8988T (cell line): ENCODE measurements around the gene BIN1.

Source experiments
- DNase-seq: peaks from one replicate; pipeline ENCODE4 v3.0.0; 2011

BIN1 gene, protein sequence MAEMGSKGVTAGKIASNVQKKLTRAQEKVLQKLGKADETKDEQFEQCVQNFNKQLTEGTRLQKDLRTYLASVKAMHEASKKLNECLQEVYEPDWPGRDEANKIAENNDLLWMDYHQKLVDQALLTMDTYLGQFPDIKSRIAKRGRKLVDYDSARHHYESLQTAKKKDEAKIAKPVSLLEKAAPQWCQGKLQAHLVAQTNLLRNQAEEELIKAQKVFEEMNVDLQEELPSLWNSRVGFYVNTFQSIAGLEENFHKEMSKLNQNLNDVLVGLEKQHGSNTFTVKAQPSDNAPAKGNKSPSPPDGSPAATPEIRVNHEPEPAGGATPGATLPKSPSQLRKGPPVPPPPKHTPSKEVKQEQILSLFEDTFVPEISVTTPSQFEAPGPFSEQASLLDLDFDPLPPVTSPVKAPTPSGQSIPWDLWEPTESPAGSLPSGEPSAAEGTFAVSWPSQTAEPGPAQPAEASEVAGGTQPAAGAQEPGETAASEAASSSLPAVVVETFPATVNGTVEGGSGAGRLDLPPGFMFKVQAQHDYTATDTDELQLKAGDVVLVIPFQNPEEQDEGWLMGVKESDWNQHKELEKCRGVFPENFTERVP

DNA sequence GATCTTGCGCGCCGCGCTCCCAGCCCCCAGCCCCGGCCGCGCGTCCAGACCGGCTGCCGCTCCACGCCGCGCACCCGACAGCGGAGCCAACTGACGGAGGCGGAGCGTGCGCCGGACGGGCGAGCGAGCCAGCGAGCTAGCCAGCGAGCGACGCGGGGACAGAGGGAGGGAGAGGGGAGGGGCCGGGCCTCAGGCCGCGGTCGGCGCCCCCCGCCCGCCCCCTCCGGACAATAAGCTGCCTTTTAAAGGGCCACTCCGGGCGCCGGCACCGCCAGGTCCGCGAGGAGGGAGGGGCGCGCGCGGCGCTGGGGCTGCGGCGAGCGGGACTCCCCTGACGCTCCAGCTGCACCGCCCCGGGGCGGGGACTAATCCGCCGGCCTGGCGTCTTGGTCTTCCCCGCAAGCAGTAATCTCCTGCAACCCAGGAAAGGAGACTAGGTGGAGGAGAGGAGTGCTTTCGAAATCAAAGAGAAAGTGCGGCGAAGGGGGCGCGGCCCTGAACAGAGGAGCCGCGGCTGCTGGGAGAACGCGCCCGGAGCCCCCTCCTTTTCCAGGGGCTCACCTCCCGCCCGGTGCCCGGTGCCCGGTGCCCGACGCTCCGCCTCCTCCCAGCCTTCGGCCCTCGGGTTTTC, at the start of gene BIN1:
TSS of gene BIN1 (minus strand) at position 164 of the 631 bp plus-strand sequence. CDS start 211 bp downstream, outside the sequence.
- peak; percentile 89 for DNase-seq

DNA sequence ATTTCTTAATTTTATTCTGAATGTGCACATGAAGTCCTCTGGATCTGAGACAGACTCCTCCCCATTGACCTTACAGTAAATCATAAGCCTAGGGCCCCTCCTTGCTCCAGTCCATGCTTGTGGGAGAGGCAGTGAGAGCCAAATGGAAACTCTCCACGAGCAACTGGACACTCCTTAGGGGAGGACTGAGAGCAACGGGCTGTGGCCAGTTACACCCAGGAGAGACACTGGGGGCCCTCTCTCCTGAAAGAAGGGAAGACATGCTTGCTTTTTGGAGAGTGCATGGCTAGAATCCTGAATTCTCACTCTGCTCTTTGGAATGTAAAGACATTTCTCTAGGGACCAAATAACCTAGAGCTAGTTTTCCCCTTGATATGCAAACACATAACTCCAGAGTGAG, 49.0 kb upstream of the BIN1 start:
- DNase-seq = no peak

DNA sequence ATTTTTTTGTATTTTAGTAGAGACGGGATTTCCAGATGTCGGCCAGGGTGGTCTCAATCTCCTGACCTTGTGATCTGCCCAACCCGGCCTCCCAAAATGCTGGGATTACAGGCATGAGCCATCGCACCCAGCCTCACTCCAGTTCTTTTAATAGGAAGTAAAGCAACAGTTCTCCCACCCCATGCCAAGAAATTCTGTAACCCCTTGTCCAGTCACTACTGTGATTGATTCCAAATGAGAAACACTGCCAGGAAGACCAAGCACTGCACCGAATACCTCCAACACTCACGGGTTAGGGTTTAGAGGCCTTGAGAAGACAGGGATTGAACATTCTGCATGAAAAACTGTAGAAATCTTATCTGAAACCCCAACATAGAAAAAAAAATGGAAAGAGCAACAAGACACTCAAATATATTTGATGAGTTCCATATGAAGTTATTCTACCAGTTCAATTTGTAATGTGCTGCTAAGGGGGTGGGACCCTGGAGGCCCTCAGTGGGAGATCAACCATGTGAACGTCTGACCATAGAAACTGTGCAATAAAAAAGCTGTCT, 48.2 kb upstream of the BIN1 start:
- no peak for DNase-seq

DNA sequence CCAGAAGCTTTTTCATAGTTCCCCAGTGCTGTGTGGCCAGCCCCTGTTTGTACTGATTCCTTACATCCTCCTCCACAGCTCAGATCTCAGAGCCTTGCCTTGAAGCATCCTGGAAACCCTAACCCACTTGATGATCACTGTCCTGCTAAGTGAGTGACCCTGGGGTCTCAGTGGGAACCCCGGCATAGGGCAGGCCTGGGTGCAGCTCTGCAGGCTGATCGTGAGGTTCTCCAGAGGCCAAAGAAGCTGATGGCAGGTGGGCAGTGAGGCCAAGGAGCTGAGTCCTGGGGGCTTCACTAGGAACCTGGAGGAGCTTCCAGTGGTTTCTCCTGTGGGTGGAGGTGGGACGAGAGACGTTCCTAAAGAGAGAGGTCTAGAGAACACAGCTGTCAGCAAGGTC, 47.4 kb upstream of the BIN1 start:
- no peak for DNase-seq

DNA sequence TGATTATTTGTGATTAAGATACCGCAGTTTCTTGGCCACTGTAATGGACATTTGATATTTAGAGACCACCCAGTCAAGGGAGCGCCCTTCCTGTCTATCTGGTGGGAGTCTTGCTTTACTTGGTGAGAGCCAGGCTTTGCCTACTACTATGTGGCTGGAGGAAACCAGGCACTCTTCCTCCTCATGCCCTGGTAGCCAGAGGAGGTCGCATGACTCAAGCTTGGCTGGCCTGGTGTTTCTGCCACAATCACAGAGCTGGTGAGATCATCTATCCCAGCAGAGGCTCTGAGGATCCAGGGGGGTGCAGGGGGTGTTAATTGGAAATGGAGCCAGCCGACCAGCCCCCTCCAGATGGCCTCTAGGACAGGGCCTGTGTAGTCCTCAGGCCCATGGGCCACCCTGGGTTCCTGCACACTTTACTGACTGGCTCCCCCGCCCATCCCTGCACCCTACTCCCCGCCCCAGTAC, 46.8 kb upstream of the BIN1 start:
- DNase-seq = no peak

DNA sequence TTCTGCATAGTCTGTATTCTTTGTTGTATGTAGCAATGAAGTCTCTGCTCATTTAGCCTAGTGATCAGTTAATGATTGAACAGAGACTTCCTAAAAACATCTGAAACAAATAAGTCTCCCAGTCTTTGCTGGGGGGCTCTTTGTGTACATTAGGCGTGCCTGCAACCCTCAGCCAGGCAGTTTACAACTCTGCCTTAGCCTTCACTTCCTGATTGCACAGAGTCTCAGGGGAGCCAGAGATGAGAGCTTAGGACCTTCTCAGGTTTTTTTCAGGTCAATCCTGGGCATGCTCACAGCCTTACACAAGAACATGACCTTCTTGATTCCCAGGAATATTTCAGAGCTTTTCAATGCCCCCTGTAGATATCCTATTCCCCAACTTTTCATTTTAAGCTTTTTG, 44.0 kb upstream of the BIN1 start:
- DNase-seq = no peak

DNA sequence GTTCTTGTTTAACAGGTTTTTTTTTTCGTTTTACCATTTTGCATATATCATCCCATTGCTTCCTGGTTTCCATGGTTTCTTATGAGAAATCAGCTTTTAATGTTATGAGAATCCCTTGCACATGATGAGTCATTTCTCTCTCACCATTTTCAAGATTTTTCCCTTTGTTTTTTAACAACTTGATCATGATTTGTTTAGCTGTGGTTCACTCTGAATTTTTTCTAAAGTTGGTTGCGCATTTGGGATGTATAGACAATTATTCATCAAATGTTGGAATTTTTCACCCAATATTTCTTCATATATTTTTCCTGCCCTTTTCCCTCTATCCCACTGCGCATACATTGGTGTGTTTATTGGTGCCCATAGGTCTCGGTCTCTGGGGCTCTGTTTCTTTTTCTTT, 42.4 kb upstream of the BIN1 start:
- DNase-seq = no peak

DNA sequence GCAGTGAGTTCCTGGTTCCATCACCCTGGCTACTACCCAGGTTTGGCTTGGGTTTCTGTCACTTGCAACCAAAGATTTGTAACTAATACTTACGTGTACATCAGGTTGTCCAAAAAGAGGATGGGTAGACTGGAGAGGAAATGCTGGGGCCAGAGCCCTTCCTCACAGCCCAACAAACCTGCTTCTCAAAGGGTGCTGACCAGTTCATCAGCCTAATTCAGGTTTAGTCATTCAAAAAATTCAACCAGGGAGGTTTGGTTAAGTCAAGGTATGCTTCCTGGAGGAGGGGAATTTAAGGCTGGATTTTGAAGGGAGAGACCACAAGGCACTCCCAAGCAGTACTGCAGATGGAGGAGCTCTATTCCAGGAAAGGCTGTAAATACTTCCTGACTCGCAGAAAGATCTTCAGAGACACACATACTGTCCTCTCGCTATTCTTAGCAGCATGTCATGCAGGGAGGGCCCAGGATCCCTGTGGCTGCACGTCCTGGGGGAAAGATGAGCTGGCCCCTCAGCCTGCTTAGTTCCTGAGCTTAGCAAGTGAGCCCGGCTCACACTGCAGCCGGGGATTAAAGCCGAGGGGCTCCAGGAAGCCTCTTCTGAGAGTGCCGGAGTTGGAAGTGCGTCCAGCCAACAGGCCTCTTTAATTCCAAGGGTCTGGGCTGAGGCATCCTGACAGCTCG, 40.0 kb upstream of the BIN1 start:
- DNase-seq = no peak

DNA sequence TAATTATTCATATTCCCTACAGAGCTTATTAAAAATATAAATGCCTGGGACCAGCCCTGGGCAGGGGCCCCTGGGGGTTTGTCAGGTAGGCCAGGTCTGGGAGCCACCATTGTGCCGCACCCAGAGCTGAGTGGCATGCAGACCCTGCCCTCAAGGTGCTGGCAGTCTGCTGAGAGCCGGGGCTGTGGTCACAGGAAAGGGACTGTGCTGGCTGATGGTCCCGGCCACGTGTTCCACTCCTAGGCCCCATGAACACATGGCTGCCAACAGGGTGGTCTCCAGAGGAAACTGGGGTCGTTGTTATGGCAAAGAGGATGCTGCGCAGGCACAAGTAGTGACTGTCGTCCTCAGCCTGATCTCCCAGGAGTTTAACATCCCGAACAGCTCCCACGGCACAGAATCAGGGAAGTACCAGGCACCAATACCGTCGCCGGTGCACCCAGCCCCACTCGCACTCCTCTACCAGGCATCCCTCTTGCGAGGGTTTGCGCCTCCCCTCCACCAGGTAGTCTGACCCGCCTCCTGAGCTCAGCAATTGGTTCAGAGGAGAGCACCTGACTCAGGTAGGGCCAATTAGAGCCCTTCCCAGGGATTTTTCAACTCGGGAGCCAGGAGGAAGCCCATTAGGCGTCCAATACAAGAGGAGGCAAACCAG, 39.2 kb upstream of the BIN1 start:
- DNase-seq = no peak

DNA sequence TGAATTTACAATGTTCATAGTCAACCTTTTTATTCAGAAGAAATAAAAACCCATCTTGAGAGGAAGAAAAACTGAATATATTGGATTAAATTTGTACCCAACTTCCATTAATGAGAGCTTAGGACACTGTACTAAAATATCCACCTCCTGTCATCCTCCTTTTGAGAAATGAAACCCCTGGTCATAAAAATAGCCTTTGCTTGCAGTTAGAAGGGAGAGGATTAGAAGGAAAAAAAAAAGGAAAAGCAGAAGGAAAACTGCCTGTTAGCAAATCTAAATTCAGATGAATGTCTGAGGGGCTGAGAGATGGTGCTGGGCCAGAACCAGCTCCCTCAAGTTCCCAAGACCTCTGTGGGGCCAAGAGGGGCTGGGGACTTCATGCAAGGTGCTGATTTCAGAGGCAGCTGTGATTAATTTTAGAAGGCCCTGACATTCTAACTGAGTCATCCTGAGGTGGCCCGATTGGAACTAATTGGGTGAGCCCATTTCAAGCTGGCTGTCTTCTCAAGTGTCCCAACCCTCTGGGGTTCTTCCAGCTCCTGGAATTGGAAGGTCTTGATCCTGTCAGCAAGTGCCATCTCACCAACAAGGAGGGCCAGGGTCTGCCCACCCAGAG, 38.4 kb upstream of the BIN1 start:
- DNase-seq = no peak

DNA sequence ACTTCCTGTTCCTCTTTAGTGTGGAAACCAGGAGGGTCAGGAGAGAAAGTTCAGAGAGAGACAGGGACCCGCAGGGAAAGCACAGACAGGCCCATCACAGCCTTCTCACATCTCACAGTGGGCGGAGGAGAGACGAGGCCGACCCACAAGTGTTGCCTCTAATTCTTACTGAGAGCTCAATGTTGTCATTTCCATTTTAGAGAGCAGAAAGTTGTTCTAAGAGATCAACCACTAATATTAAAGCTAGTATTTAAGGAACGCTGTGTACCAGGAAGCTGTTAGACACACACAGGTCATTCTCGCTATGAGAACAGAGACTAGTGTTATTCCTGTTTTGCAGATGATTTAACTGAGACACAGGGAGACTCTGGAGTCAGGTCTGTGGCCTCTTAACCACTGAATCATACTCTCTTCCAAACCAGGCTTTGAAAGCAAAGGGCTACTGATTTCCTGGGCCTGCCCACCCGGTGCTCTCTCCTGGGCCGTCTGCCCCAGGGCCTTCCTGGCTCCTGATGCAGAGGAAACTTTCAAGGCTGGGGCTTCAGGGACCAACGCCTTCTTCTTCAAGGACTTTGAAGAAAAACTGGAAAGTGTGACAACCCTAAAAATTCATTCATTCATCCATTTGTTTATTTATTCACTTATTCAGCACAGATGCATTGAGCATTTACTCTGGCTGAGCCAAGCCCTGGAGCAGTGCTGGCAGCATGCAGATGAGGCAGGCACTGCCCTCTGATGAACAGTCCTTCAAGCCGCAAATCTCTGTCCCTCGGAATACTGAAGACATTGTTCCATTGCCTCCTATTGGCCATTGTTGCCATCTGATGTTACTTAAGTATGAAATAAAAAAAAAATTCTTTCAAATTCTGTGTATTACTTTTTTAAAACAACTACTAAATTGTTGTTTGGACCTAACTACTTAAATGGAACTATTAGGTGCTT, 37.2 kb upstream of the BIN1 start:
- no peak for DNase-seq

DNA sequence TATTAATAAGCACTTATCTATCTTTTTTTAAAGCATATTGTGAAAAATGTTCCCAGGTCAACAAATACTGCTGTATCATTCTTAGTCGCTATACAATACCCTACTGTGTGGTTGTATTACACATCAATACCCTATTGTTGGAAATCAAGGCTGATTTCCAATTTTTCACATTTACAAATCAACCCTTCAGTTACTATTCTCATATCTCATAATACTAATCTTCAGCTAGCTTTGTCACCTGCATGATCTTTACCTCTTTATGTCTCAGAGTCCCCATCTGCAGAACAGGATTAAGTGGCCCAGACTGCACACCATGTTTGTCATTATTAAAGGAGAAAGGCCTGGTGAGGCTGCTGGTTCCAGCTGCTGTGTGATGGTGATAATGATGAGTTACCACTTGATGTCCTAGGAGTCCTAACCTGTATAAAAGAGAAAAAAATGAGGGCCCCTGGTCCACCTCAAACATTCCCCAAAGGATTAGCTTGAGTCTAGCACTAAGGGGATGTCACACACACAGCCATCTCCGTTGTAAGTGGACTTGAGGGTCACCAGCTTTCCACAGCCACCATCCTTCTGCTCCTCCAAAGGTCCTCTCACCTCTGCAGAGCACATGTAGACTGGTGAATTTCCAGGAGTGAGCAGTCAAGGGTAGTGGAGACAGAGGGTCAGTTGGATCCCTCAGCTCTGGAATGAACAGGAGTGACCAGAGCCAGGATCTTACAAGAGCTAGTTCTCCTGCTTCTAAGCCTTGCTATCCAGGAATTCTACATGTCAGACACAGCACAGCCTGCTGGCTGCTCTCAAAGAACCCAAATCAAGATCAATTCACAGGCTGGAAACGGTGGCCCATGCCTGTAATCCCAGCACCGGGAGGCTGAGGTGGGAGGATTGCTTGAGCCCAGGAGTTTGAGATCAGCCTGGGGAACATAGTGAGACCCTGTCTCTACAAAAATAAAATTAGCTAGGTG, 36.0 kb upstream of the BIN1 start:
- no peak for DNase-seq

DNA sequence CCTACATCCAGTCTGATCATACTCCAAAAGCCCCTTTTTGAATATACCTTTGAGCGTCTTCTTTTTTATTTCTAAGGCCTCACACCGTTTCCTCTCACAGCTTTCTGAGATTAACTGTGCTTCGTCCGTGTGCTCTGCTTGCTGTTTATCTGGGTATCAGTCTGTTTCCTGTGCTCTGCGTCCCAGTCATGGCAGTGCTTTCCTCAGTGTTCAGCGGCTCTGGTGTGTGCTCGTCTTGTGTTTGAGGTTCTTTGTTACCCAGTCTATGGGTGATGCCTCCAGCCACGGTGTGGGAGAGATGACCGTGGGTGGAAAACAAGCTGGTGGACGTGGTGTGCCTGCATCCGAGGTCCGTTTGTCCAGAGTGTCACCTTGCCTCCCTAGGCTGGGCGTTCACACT, 33.6 kb upstream of the BIN1 start:
- DNase-seq = no peak

DNA sequence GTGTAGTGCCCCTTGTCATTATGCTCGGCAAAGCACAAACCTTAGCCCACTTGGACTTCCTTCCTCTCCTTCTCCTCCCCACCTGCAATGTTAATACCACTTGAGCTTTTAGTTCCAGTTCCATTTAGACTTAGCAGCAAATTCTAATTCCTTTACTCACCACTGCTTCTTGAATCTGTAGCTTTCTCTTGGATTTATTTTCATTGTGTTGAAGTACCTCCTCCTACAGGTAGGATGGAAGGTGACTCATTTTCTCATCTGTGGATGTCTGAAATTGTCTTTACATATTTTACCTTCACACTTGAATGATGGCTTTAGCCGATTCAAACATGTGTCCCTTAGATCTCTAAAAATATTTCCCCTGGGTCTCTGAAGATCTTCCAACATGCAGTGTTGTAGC, 32.8 kb upstream of the BIN1 start:
- DNase-seq = no peak

DNA sequence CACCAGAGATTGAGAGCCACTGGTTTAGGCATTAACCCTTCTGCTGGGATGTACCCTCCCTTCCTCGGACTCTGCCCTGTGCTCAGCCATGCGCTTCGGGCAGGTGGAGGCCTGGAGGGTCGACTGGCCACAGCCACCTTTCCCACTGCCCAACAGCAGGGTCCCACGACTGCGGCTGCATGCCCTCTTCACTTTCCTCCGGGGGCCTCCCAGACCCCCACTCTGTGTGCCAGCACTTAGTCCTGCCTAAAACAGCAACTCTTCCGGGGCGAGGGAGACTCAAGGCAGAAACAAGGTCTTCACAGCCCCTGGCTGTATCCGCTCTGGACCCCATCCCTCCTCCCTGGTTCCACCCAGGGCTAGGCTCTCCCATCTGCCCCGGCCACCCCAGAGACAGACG, 31.3 kb upstream of the BIN1 start:
- DNase-seq = no peak

DNA sequence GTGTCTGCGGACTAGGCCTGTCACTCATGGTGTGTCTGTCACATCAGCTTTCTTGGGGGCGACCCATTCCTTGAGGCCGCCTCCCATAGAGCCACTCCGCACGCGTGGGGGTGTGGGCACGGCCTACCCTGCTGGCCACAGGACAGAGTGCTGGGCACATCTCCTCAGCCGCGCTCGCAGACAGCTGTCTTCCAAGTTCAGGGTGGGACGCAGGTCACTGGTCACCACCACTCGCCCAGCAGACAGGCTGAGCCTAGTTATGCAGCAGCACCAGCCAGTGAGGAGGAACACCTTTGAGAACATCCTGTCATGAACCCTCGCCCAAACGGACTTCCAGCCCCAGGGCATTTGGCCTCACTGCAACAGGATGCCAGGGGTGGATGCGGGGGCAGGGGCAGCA, 30.8 kb upstream of the BIN1 start:
- DNase-seq = no peak

DNA sequence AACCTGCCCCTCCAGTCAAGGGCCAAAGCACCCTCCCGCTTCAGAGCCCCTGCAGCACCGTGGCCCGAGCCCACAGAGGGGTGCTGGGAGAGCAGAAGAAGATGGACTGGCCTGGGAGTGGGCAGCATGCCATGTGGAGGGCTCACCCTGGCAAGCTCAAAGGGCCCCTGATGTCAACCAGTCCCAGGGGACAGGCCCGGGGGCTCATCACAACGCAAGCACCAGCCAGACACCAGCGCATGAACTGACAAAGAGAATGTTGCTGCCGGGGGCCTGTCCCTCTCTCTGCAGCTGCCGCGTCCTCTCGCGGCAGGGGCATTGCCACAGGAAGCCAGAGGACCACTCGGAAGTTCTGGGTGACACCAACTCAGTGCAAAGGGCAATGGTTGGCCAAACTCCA, 30.3 kb upstream of the BIN1 start:
- no peak for DNase-seq

DNA sequence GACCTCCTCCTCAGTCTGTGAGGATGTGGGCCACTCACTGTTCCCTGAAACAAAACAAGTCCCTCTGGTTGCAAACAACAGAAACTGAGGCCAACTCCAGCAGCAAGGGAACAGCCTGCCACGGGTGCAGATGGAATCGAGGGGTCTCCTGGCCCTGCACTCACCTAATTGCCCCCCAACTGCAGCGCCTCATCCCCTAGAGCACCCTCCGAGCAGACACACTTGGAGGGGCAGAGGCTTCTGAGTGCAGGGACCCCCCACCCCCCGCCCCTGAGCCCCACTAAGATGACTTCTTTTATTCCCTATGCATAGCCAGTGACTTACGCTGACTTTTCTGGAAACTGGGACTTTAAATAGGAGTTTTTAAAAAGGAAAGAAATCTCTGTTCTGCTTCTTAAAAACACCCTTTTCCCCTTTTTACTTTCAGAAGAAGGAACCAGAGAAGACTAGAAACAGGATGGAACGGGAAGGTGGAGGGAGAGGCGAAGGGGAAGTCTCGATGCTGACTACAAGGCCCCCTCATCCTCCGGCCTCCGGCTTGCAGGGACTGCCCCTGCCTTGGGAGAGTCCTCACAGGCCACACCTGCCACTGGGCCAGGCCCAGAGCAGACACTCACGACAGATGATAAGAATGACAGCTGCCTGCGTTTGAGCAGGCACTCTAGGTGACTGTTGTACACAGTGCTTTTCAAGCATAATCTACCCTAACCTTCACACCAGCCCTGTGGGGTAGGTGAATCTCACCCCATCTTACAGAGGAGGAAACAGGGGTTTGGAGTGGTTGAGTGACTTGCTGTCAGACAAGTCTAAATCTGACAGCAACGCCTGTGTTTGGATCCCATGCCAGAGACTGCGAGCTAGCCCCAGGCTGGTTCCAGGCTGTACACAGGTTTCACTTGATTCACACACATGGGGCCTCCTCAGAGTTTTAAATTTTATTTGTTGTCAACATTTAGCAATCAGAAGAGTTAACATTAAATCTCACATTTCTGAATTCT, 28.2 kb upstream of the BIN1 start:
- no peak for DNase-seq

DNA sequence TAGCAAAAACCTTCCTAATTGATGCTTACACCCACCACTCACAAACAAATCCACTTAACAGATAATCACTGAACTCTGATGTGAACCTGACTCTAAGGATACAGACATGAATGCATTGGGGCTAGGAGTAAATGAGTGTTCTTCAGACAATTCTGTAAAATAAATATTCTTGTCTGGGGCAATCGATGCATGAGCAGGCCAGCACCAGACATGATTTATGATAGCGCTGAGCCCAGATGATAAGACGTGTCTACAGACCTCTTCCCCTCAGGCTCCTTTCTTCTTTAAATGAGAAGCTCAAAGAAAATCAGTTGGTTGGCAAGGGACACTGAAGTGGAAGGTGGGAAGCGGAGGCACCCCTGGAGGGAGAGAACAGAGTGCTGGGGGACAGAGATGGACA, 27.3 kb upstream of the BIN1 start:
- DNase-seq = no peak
